Measurements from ENCODE around the gene SATB2.

Gene SATB2

DNA sequence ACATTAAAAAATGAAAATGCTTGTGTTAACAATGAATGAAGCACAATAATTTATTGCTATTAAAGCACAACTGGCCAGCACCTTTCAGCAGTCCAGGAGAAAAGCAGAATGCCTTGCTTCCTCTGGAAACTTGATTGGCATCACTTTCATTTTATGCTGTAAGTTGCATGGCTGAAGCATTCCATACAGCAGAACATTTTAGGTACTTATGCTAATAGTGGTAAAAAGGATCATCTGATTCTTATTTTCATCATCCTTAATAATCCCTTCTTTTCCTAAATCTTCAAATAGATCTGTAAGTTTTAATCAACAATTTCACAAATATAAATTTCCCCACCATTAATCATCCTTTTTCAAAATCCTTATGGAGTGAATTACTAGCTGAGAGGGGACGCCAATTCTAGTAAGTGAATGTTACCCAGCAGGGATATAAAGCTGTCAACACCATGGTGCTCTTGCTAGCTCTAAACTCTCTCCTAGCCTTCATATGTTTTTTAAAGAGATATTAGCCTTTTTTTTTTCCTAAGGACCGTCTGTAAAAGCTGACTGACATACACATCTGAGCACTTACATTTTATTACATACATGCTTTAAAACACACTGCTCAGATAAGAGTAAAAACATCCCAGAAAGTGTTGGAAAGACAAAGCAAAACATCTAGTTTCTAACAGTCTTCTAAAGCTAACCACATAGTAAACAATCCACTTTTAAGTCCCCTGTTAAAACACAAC lies 5.3 kb downstream of the SATB2 start:
- no peak for DNase-seq (ENCODE audit: low read depth)

DNA sequence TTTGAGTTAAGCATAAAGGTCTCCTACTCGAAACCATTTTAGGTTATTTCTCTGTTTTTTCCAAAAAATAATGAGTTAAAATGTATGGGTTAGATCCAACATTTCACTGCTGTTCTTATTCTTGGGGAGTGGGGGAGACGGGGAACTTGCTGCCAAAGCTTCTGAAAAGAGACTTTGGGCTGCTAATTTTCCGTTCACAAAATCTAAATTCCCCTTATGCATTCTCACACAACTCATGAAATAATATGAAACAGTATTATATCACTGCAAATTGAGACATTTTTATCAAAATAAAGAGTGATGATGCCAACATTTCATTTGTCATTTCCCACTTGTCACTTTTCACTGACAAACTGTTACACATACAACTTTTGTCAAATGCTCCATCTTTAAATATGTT lies 7.8 kb downstream of the SATB2 start:
- DNase-seq (ENCODE audit: low read depth): no peak

DNA sequence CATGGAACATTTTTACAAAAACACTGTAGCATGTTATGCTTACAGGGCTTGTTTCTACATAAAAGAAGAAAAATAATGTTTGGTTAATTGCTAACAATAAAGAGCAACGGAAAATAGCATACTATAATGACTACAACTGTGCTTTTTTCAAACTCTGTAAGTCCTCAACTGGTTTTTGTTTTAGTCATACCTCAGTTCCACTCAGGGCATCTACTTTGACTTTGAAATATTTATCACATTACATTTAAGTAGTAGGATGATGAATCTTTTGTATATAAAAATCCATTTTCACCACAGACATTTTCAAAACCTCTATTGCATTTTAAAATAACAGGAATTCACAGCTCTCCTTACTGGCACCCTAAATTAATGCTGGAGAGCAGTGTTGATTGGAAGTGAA lies 8.3 kb downstream of the SATB2 start:
- no peak for DNase-seq (ENCODE audit: low read depth)

DNA sequence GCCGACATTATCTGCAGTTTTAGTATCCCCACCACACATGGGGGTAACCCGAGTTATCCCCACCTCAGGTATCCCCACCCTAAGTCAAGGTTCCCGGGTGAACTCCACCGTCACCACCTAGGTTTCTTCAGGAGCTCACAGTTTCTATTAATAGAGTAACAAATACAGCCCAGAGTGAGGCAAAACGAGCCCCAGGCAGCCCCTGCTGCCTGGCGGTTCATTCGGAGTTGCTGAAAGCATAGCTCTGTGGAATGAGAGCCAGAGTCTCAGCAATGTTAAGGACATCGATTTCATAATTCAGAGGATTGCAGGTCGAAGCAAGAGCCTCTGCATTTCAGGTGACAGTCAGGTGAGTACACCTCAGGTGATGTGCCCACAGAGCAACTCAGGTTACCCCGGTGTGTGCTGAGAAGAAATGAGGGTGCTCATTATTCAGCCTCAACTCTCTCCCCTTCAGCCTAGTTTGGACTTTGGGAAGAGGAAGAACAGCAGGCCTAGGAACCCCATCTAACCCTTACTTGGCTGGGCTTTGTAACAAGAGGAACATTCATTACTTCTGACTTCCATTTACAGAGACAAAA lies 10.7 kb downstream of the SATB2 start:
- no peak for DNase-seq (ENCODE audit: low read depth)

DNA sequence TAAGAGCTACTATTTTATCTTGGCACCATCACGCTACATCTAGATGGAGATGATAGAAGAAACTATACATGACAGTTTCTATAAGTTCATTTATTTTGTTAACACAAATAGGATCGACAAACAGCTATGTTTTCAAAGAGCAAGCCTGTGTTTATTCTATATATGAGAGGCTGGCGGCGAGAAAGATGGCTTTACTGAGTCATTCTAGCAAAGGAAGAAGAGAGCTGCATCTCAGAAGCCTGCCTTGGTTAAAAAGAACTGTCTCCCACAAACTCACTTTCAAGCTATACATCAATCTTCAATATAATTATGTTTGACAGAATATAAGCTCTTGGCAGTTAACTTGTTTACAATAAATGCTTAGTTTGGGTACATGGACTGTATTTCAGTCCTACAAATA lies 13.0 kb downstream of the SATB2 start:
- DNase-seq (ENCODE audit: low read depth): no peak

GRCh38 chr2:199443589-199444130 lies 14.1 kb downstream of the SATB2 start:
- no peak for DNase-seq (ENCODE audit: low read depth)

- DNase-seq (ENCODE audit: low read depth): no peak
These were observed 15.6 kb downstream of the SATB2 start for GRCh38 chr2:199442173-199442572.

GRCh38 chr2:199441759-199442158 lies 16.0 kb downstream of the SATB2 start:
- no peak for DNase-seq (ENCODE audit: low read depth)

DNA sequence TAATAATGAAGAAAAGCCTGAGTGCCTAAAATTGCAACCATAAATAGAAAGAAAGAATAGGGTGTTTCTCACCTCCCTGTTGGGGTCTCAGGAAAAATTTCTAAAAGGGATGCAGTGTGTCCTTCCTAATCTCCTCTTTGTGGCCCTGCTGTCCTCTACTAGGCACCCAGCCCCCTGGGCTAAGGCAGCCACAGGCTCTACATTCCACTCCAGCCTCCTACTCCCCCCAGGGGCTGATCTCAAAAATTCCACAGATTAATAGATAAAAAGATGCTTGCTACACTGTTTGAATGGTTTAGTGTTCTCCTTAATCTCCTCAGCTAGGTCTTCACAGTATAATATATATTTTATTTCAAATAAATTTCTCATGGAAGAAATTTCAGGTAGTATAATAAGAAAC lies 17.6 kb downstream of the SATB2 start:
- no peak for DNase-seq (ENCODE audit: low read depth)

GRCh38 chr2:199439542-199439941 lies 18.2 kb downstream of the SATB2 start:
- DNase-seq (ENCODE audit: low read depth): no peak

DNA sequence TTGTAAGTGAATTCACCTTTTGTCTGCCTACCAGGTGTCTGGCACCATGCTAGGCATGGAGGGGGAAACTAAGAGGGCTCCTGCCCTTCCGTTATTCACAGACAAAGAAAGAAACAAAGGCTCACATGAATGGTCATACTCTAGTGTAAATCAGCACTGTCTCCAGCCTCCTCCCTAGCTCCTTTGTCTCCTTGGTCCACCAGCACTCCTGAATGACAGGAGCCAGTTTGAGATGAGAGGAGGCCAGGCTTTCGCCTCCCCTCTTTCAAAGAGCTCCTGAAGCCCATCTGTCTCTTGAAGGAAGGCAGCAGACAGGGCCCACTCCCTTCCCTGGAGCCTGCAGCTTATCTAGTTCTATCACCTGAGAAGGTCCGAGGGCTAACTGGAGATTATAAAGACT lies 18.7 kb downstream of the SATB2 start:
- DNase-seq (ENCODE audit: low read depth): no peak

GRCh38 chr2:199434555-199434954 lies 23.2 kb downstream of the SATB2 start:
- no peak for DNase-seq (ENCODE audit: low read depth)

DNA sequence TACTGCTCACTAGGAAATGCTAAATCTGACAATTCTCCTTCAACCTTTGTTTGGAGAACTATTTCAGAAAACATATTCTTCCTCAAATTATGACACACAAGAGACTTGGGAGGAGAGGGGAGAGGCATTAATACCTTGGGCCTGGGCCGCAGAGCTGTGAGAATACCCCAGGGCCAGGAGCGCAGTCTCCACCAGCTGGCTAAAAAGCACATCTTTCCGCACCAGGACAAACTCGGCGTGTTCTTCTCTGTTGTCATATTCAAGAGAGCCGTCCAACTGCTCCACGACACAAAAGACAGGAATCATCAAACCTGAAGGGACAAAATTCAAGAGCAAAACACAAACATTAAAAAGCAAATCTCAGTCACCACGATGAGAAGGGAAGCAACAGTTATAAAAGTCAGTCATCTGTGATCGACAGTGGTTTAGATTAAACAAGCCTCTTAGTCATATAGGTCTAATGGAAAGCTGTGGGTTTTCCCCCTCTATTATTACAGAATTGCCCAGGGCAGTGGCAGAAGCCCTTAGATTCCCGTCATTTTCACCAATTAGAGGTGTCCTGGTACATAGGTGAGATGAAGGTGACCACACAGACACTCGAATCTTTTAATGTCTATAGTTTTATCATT lies 24.4 kb downstream of the SATB2 start:
- DNase-seq (ENCODE audit: low read depth): no peak

- DNase-seq (ENCODE audit: low read depth): no peak
These were observed 26.0 kb downstream of the SATB2 start for GRCh38 chr2:199431746-199432213.

DNA sequence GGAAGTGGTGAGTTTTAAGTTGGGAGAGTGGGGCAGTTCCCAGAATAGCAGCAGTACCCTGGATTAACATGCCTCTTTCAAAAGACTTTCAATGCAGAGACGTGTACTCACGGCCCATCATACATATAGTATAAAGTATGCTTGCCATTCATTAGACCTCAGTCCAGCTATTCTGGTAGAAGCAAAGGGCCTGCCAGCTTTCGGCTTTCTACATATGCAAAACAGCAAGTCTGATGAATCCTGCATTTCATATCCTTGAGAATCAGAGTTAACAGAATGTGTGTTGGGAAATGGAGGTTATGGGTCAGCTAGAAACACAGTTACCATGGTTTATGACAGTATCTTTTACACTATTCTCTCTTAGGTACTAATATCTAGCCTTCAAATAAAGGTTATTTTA lies 27.5 kb downstream of the SATB2 start:
- DNase-seq (ENCODE audit: low read depth): no peak

GRCh38 chr2:199428291-199428690 lies 29.4 kb downstream of the SATB2 start:
- no peak for DNase-seq (ENCODE audit: low read depth)

DNA sequence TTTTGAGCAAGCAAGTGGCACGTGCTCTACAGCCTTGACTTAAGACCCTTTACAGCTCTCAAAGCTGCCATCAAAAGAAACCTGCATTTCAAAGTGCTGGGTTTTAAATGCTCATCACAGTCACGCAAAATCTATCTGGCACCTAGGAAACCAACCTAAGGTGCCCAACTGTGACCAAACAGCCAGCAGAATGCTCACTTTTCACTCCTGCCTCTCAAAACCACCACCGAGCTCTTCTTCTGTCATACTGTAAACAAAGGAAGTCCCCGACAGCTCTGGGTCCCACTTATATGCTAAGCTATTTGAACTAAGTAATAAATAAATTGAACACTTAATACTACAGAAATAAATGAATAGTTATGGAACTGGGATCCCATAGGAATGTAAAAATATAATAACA lies 33.6 kb downstream of the SATB2 start:
- no peak for DNase-seq (ENCODE audit: low read depth)

DNA sequence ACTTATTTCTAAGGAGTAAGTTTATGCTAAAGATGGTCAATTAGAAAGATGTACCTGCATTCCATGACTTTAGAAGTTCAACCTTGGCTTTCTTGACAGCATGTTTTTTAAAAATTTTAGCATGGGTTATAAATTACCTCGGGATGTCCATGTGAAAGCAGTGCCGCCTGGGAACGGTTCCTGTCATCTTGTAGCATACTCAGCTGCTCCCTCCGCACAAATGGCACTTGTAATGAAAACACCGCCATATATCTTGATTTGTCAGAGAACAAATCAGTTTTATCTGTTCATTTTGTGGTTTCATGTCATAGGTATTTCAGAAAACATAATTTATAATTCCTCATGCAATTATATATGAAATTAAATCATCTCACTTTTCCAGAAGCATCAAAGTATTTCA lies 38.3 kb downstream of the SATB2 start:
- DNase-seq (ENCODE audit: low read depth): no peak

- DNase-seq (ENCODE audit: low read depth): no peak
These were observed 43.3 kb downstream of the SATB2 start for GRCh38 chr2:199414465-199414864.

DNA sequence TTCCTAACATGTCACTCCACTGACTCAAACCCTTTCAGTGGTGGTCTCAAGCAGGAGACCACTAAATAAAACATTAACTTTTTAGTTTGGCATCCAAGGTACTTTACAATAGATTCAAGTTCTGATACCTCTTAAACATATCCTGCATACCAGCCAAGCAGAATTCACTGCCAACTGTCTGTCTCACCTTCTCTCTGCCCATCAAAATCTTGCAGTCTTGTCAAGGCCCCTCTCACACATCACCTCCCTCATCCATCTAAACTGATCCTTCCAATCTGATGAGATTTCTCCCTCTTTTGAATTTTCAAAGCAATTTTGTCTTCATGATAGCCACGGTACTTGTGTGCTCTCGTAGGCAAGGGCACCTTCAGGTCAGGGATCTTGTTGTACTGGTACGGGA lies 43.7 kb downstream of the SATB2 start:
- no peak for DNase-seq (ENCODE audit: low read depth)

GRCh38 chr2:199409759-199410529 lies 47.8 kb downstream of the SATB2 start:
- DNase-seq (ENCODE audit: low read depth): no peak

- no peak for DNase-seq (ENCODE audit: low read depth)
These were observed 50.3 kb downstream of the SATB2 start for GRCh38 chr2:199407421-199407820.

GRCh38 chr2:199405241-199405640 lies 52.5 kb downstream of the SATB2 start:
- DNase-seq (ENCODE audit: low read depth): no peak

All from GM04504 (cell line).